ENCODE results near the gene UIMC1. TPM values are rescaled to one million over a fixed set of nuclear protein-coding genes. Genes with fewer than 3 reads are reported as not detected.

Gene UIMC1
- total RNA-seq, 1 donor from 2014 or later: 67.7 TPM

GRCh38 chr5:177044641-177045040, 38.1 kb upstream of the UIMC1 start:
- H3K36me3 Mint-ChIP-seq: peaks cover 32% of the 10 kb centered on the region
- H3K27me3 Mint-ChIP-seq (ENCODE audit: insufficient read depth, low read depth): peaks cover 2% of the 10 kb centered on the region
- H3K9ac ChIP-seq: no peak overlapping the region
- peaks cover 4% of the 10 kb centered on the region for H3K36me3 ChIP-seq
- no peak overlapping the region for H3K4me3 ChIP-seq
- TF ChIP-seq CTCF (IDR thresholded peaks at IDR 0.05): no peak
- TF ChIP-seq EZH2 (IDR thresholded peaks at IDR 0.05): no peak
- no peak for TF ChIP-seq EZH2phosphoT487 (IDR thresholded peaks at IDR 0.05)
- H3K27ac ChIP-seq: no peak overlapping the region
- H3K4me2 ChIP-seq: no peak overlapping the region
- no peaks in the 10 kb centered on the region for H3K9me3 Mint-ChIP-seq
- H3K4me3 Mint-ChIP-seq: no peak overlapping the region
- peaks cover under 1% of the 10 kb centered on the region for H3K79me2 ChIP-seq (ENCODE audit: low read depth)
- peaks cover under 1% of the 10 kb centered on the region for H4K20me1 ChIP-seq (ENCODE audit: low read depth)
- no peaks in the 10 kb centered on the region for H3K4me1 Mint-ChIP-seq
- H3F3A ChIP-seq (ENCODE audit: low read depth): no peaks in the 10 kb centered on the region
- no peak for DNase-seq (ENCODE audit: low spot score)
- H3K27ac Mint-ChIP-seq: no peak overlapping the region
- no peaks in the 10 kb centered on the region for H3K27me3 ChIP-seq
- no peaks in the 10 kb centered on the region for H3K4me1 ChIP-seq
- H3K9me3 ChIP-seq (ENCODE audit: low read depth): no peaks in the 10 kb centered on the region
- H2AFZ ChIP-seq (replicated peaks): no peak overlapping the region

GRCh38 chr5:177043958-177044357, 37.4 kb upstream of the UIMC1 start:
- Mint-ChIP-seq H3K4me1 (no peaks in the 10 kb centered on the region), H3K27me3 (ENCODE audit: insufficient read depth, low read depth) (peaks cover 2% of the 10 kb centered on the region), H3K4me3 (no peak overlapping the region), H3K9me3 (no peaks in the 10 kb centered on the region), H3K36me3 (peaks cover 29% of the 10 kb centered on the region), H3K27ac (no peak overlapping the region)
- peaks cover 7% of the 10 kb centered on the region for H3K79me2 ChIP-seq (ENCODE audit: low read depth)
- no peaks in the 10 kb centered on the region for H3K27me3 ChIP-seq
- no peak for TF ChIP-seq EZH2phosphoT487 (IDR thresholded peaks at IDR 0.05)
- no peak for TF ChIP-seq CTCF (IDR thresholded peaks at IDR 0.05)
- no peak for TF ChIP-seq EZH2 (IDR thresholded peaks at IDR 0.05)
- H3K4me2 ChIP-seq: no peak overlapping the region
- H2AFZ ChIP-seq (replicated peaks): no peak overlapping the region
- no peak for DNase-seq (ENCODE audit: low spot score)
- H3F3A ChIP-seq (ENCODE audit: low read depth): no peaks in the 10 kb centered on the region
- H3K9me3 ChIP-seq (ENCODE audit: low read depth): no peaks in the 10 kb centered on the region
- H3K36me3 ChIP-seq: peaks cover 4% of the 10 kb centered on the region
- peaks cover 7% of the 10 kb centered on the region for H4K20me1 ChIP-seq (ENCODE audit: low read depth)
- no peak overlapping the region for H3K9ac ChIP-seq
- no peaks in the 10 kb centered on the region for H3K4me1 ChIP-seq
- H3K4me3 ChIP-seq: no peak overlapping the region
- no peak overlapping the region for H3K27ac ChIP-seq

GRCh38 chr5:177043114-177043513, 36.5 kb upstream of the UIMC1 start:
- Histone ChIP-seq H3K27ac (no peak overlapping the region), H4K20me1 (ENCODE audit: low read depth) (peaks cover 13% of the 10 kb centered on the region), H3K27me3 (no peaks in the 10 kb centered on the region), H3K9me3 (ENCODE audit: low read depth) (no peaks in the 10 kb centered on the region), H3K4me1 (no peaks in the 10 kb centered on the region), H3K79me2 (ENCODE audit: low read depth) (peaks cover 13% of the 10 kb centered on the region), H3K36me3 (peaks cover 4% of the 10 kb centered on the region), H3K9ac (no peak overlapping the region), H3F3A (ENCODE audit: low read depth) (no peaks in the 10 kb centered on the region), H2AFZ (replicated peaks) (no peak overlapping the region), H3K4me2 (no peak overlapping the region), H3K4me3 (no peak overlapping the region)
- H3K36me3 Mint-ChIP-seq: peaks cover 26% of the 10 kb centered on the region
- no peaks in the 10 kb centered on the region for H3K9me3 Mint-ChIP-seq
- H3K4me1 Mint-ChIP-seq: no peaks in the 10 kb centered on the region
- H3K27ac Mint-ChIP-seq: no peak overlapping the region
- peaks cover 2% of the 10 kb centered on the region for H3K27me3 Mint-ChIP-seq (ENCODE audit: insufficient read depth, low read depth)
- H3K4me3 Mint-ChIP-seq: no peak overlapping the region
- TF ChIP-seq CTCF (IDR thresholded peaks at IDR 0.05) (no peak), EZH2 (IDR thresholded peaks at IDR 0.05) (no peak), EZH2phosphoT487 (IDR thresholded peaks at IDR 0.05) (no peak)
- DNase-seq (ENCODE audit: low spot score): no peak
